GM19193 (cell line): ENCODE data around the gene PARVB.

Source experiments
- POLR2A ChIP-seq: IDR thresholded peaks from 4 replicates; pipeline ENCODE4 v1.6.1; 2011; ENCODE audit not compliant: insufficient read depth, insufficient read length; ENCODE audit errors: extremely low read depth

Gene PARVB

DNA sequence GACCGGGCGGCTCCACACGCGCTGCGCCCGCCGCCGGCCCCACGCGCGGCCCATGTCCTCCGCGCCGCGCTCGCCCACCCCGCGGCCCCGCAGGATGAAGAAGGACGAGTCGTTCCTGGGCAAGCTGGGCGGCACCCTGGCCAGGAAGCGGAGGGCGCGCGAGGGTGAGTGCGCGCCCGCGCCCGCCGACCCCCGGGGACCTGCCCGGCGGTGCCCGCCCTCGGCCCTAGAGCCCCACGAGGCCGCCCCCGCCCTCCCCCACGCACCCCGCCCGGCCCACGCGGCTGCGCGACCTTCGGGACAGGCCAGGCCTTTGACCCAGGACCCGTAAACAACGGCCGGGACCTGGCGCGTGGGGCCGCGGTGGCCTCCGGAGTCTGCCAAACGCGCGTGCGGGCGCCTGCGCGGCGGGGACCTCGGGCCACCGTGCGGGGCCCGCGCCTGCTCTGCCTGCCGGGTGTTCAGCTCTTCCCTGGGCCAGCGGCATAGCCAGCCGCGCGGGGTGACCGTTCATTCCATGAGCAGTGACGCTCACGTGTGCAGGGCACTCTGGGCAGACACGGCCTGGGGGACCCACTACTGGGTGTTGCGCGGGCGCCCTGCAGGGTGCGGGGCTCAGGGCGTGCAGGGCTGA lies at the start of gene PARVB:
Gene PARVB (plus strand): TSS at position 15 of the 634 bp plus-strand sequence. CDS start 38 bp downstream, at position 53.
- TF ChIP-seq POLR2A, result peak; percentile 66

DNA sequence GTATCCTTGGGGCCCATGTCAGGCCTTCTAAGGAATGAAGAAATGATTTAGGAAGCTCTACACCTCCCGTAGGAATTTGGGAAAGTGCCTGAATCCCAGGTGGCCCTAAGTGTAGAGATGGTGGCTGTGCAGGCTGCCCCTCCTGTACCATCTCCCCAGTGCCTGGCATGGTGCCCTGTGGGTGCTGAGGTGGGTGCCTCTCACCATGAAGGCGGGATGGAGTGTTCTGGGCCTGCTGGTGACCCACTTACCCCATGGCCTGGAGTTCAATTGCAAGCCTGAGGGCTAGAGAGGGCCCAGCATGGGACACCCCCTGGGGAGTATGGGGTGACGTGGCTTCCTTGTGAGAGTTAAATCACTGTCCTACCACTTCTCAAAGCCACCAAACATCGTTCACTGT lies 49.1 kb upstream of the PARVB start:
- TF ChIP-seq POLR2A, result no peak

DNA sequence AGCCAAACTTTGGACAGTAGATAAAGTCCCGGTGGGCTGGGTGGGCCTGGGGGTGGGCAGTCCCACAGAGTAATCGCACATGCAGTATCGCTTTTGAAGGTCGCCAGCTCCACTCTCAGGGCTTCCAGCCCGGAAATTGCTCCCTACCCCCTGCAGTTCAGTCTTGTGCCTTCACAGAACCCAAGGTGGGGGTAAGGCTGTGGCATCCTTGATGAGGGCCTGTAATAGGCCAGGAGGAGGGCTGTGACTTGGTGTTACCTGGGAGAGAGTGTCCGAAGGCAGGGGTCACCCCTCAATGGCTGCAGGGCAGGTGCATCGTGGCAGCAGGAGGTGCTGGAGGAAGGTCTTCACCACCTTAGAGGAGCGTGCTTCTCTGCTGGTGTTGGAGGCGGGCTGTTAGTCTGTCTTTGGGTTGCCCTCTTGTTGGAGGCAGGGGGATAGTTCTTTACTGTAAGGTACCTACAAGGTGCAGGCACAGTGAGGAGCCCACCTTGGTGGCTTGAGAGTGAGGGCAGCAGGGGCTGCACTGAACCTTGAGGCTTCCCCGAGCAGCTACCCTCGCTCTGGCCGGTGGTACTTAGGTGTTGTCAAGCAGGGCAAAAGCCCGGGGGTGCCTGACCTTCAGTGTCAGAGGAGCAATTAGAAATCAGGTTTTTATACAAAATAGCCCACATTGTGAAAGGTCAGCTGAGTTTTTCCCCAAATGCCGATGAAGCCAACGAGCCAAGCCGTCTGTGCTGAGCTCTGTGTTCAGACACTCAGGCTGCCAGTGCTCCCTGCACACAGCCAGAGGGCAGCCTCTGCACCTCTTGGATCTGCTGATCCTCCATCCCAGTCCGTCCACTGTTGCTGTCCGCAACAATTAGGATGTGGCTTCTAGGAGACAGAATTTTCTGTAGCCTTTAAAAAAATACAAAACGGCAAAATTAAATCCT lies 47.0 kb upstream of the PARVB start:
- no peak for TF ChIP-seq POLR2A

GRCh38 chr22:43978558-43978957 lies 45.5 kb upstream of the PARVB start:
- TF ChIP-seq POLR2A, result no peak

DNA sequence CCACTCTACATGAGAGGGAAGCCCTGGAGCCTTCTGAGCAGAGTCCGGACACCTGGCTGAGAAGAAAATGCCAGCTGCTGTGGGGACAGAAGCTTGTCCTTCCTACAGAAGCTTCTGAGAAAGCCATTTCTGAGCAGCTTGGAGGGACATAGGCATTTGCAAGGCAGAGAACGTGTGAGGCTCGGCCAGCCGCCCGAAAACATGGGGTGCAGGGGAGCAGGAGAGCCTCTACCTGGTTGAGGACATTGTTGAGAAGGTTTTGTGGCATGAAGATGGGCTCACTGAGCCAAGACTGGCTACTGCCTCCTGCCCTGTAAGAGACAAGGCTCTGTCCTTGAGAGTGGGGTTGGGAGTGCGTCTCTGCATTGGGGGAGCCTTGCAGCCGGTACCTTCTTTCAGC lies 43.5 kb upstream of the PARVB start:
- no peak for TF ChIP-seq POLR2A

GRCh38 chr22:43980996-43981395 lies 43.1 kb upstream of the PARVB start:
- TF ChIP-seq POLR2A, result no peak

DNA sequence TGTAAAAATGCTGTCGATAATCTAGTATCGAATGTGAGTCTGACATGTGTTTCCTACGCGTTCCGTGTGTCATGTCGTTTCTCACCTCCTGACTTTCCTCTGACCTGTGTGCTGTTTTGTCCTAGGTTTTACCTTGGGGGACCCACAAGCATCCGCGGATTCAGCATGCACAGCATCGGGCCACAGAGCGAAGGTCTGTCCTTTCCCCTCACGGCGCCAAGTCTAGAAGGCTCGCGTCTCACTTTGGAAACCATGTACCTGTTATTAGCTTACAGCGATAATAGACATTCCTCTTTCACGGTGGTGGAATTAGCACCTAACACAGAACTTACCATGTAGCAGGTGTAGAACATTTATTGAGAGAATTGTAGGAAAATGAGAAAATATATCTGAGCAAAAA lies 40.3 kb upstream of the PARVB start:
- TF ChIP-seq POLR2A, result no peak

DNA sequence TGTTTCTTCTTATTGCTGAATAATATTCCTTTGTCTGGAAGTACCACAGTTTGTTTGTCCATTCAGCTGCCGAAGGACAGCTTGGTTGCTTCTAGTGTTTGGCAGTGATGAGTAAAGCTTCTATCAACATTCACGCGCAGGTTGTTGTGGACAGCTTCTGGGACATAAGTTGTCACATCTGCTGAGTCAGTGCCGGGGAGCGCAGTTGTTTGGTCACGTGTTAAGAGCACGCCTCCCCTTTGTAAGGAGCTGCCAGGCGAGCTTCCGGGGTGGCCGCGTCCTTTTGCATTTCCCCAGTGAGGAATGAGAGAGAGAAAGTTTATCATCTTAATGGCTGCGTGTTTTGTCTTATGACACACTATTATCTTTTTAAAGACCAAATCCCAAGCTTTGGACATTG lies 38.6 kb upstream of the PARVB start:
- no peak for TF ChIP-seq POLR2A

GRCh38 chr22:43988116-43988820 lies 35.8 kb upstream of the PARVB start:
- TF ChIP-seq POLR2A, result no peak

GRCh38 chr22:43988960-43989359 lies 35.1 kb upstream of the PARVB start:
- TF ChIP-seq POLR2A, result no peak

DNA sequence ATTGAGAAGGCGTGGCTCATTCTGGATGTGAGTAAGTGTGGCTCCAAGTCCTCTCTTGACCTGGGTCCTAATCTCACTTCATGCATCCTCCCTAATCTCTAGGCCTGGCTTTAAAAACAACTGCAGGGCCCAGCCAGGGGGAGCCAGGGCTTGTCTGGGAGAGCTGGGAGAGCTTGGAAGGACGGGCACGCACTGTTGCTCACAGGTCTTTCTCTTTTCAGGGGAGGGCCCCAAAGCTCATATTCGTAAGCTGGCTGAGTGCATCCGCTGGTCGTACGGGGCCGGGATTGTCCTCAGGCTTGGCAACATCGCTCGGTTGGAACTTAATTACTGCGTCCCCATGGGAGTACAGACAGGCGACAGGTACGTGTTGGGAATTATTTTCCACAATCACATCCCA lies 34.1 kb upstream of the PARVB start:
- TF ChIP-seq POLR2A, result no peak

DNA sequence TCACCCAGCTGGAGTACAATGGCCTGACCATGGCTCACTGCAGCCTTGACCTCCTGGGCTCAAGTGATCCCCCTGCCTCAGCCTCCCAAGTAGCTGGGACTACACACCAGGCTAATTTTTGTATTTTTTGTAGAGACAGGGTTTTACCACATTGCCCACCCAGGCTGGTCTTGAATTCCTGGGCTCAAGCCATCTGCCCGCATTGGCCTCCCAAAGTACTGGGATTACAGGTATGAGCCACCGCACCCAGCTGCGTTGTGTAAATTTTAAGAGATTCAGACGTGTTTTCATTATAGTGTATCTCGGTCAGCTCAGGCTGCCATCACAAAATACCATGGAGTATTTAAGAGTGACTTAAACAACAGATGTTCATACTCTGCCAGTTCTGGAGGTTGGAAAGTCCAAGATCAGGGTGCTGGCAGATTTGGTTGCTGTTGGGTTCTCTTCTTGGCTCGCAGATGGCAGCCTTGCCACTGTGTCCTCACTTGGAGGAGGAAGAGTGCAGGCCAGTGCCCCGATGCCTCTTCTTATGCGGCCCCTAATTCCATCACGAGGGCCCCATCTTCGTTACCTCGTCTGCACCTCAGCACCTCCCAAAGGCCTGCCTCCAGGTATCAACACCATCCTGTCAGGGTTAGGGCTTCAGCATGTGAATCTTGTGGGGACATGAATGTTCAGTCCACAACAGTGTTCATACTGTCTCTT lies 32.6 kb upstream of the PARVB start:
- TF ChIP-seq POLR2A, result no peak

GRCh38 chr22:43992331-43992821 lies 31.7 kb upstream of the PARVB start:
- TF ChIP-seq POLR2A, result no peak

- TF ChIP-seq POLR2A, result no peak
Observed at GRCh38 chr22:43993072-43993760, 30.9 kb upstream of the PARVB start.
